Activated CD8-positive, alpha-beta memory T cell treated with anti-CD3 and anti-CD28 coated beads for 4 hours (primary cell): ENCODE data around the gene SEC23B.

Source experiments
- DNase-seq, 2 donors: peaks; one replicate each; pipeline ENCODE4 v3.0.0-alpha.2; 2020; ENCODE audit warnings: low read depth in 2 of 2

The SEC23B gene

DNA sequence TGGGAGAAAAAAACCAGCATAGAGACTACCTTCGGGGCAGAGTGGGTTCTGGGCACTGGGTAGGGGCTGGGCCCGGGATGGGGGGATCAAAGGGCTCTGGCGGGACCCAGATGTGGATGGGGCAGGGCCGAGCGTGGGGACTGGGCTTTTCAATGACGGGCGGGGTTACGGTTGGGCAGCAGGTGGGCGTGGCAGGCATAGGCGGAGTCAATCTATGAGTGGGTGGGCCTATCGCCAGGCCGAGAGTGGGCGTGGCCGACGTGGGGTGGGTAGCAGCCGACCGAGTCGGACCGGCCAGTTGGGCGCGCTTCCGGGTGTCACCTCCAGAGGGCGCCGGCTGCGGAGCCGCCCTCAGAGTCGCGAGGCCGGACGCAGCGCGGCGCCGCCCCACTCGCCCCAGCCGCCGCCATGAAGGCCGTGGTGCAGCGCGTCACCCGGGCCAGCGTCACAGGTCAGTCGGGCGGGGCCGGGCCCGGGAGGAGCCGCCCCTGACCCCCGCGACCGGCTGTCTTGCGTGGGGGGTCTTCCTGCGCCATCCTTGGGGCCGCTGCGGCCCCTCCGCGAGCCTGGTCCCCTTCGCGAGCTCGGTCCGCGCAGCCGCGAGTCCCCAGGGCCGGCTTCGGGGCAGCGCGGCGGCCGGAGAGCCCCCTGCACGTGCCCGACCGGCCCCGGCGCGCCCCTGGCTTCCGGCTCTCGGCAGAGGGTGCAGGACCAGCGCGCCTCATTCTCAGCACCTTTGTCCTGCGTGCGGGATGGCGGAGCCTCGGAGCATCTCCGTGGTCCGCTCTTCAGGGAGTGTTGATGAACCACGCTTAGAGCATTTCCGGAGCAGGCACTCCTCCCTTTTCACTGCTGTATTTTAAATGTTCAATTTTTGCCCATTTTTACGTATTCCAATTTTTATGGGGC is 80.2 kb downstream of the SEC23B start, which contains the start of gene DTD1:
DTD1 (plus strand) TSS at position 390 of the 909 bp plus-strand sequence; CDS start at position 409, 19 bp downstream.
- DNase-seq: peak; percentile 64 to 68

DNA sequence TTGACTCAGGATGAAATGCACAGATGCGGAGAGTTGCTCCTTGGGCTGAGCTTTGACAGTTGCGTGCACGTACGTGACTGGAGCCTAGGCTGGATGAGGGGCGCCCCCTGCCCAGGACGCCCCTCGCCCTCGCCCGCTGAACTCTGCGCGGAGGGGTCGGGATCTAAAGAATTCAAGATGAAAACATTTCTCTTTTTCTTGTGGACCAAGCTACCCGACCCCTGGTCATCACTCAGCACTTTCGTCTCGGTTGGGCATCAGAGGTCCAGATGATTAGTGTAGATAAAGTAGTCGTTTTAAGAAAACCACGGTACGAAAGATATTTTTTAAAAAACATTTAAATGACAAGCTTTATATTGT is 80.8 kb downstream of the SEC23B start:
- no peak for DNase-seq

DNA sequence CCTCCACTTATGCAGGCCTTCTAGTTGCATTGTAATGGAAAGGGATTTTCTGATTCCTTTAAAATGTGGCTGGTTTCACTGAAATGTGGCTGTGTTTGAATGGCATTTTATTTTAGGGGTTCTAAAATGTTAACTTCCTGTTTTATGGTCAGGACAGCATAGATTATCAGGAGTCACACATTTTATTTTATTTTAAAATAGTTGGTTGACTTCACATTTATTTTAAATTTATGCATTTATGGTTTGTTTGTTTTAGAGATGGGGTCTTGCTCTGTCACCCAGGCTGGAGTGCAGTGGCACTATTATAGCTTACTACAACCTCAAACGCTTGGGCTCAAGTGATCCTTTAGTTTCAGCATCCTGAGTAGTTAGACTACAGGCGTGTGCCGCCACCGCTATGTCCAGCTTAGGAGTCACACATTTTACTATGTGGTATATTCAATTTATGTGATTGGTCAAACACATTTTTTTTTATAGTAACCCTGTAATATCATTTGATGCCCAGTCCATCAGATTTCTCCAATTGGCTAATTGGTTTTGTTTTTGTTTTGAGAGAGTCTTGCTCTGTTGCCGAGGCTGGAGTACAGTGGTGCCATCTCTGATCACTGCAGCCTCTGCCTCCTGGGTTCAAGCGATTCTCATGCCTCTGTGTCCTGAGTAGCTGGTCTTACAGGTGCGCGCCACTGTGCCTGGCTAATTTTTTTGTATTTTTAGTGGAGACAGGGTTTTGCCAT is 82.4 kb downstream of the SEC23B start:
- DNase-seq: no peak

DNA sequence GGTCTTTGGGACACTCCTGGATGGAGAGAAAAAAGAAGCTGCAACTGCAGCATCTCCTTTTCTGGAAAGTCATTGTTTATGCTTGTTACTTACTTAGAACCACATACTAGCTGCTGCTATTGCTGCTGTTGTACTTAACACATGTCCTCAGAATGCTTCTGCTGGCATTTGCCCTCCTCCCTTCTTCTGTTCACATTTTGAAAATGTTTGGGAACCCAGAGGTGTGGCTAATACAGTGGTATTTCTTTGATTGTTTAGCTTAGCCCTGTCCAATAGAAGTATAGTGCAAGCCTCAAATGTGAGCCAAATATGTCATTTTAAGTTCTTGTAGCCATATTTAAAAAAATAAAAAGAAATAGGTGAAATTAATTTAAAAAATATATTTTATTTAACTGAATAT is 88.5 kb downstream of the SEC23B start:
- DNase-seq: no peak

DNA sequence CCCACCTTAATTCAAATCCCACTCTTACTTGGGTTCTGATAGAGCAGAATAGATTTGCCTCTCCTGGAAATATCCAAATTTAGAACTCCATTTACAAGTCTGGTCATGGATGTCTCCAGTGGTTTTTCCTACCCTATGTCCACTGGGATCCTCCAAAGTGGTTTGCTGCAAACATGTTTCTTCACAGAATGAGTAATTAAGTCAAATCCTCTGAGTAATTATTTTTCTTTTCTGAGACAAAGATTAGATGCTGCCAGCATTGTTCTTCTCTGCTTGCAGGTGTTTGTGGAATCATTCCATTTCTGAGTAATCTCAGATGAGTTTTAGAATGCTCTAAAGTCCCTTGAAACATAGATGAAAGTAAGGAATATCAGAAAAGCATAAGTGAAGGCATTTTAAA is 102.0 kb downstream of the SEC23B start:
- DNase-seq: no peak
